NT2/D1 (cell line): ENCODE measurements around the gene GRB7.

Source experiments
- SUZ12 ChIP-seq: IDR thresholded peaks from 2 replicates; pipeline ENCODE4 v1.6.1; 2011; ENCODE audit not compliant: insufficient read length, insufficient read depth; ENCODE audit errors: extremely low read depth
- YY1 ChIP-seq: IDR thresholded peaks from 2 replicates; pipeline ENCODE4 v1.6.1; 2011; ENCODE audit not compliant: insufficient read length, insufficient read depth

- TF ChIP-seq YY1 (no peak), SUZ12 (no peak)
Observed at GRCh38 chr17:39730095-39730921, 7.4 kb upstream of the GRB7 start, which contains the start of gene MIEN1.
